HCT116 (cell line): ENCODE data around the gene BCR. TPM values are rescaled to one million over a fixed set of nuclear protein-coding genes. Genes with fewer than 3 reads are reported as not detected.

Experiments
- ATAC-seq: fragments of 200-7000 bp; cut with Tn5 transposase; 2 replicates; pipeline ENCODE4 v1.9.1; 2020; ENCODE audit warnings: mild to moderate bottlenecking, moderate library complexity
- BruUV-seq: library from RNA; stranded (reverse); fragments of 400-500 nt; replicated peaks from 2 replicates; lab custom pipeline; 2021; lab: Mats Ljungman, UMichigan
- CTCF ChIA-PET: fragments of 300-600 bp; sonication (Branson Sonifier 250); formaldehyde crosslinking; loops from one replicate; lab custom pipeline; 2021; ENCODE audit warnings: antibody characterized with exemption; lab: Charles Lee
- POLR2A ChIA-PET: fragments of 300-600, 350-600 bp; sonication (Branson Sonifier 250); formaldehyde crosslinking; loops from one replicate; lab custom pipeline; 2021; ENCODE audit warnings: antibody characterized with exemption; lab: Charles Lee
- RAD21 ChIA-PET, 2 experiments: fragments of 300-600 bp; sonication (Branson Sonifier 250); formaldehyde crosslinking; loops; one replicate each; lab custom pipeline; 2023; ENCODE audit warnings: low total read pairs in 2 of 2; ENCODE audit not compliant: uncharacterized antibody in 2 of 2, unreplicated experiment in 2 of 2, low non-redundant PET in 1 of 2; lab: Charles Lee
- DNase-seq: peaks from one replicate; pipeline ENCODE4 v3.0.0-alpha.2; 2010; ENCODE audit warnings: low read depth, low spot score
- H2AFZ ChIP-seq: fragments of 200-600 bp; shearing (Covaris generic), sonication (generic); 2 replicates; pipeline ENCODE4 v1.6.1; 2017; ENCODE audit warnings: low read depth, mixed run types, mixed read lengths, antibody characterized with exemption, low read length; ENCODE audit not compliant: poor library complexity, severe bottlenecking
- H3K27ac ChIP-seq: 2 replicates; pipeline ENCODE4 v1.5.1; 2012; ENCODE audit warnings: low read depth, low read length
- H3K27me3 ChIP-seq: fragments of 200-600 bp; sonication (generic); 2 replicates; pipeline ENCODE4 v1.6.1; 2016; ENCODE audit warnings: mixed run types, low read length, mixed read lengths; ENCODE audit not compliant: insufficient read depth
- H3K36me3 ChIP-seq, 2 experiments: fragments of 200-500 bp in 1 of 2; fragments of 200-600 bp in 1 of 2; sonication (Bioruptor generic) in 1 of 2; sonication (generic) in 1 of 2; 2 replicates each; pipeline versions ENCODE4 v1.5.1 to v1.6.1; 2014 to 2016; ENCODE audit warnings: low read length in 2 of 2, inconsistent platforms in 1 of 2, mixed read lengths in 1 of 2, mixed run types in 1 of 2; ENCODE audit not compliant: insufficient read depth in 2 of 2, control insufficient read depth in 1 of 2
- H3K4me1 ChIP-seq, 2 experiments: fragments of 200-600 bp in 1 of 2; sonication (generic) in 1 of 2; 2 replicates each; pipeline versions ENCODE4 v1.5.1 to v1.6.1; 2012 to 2017; ENCODE audit warnings: low read length in 2 of 2, inconsistent platforms in 1 of 2, mild to moderate bottlenecking in 1 of 2, mixed read lengths in 1 of 2, mixed run types in 1 of 2, moderate library complexity in 1 of 2; ENCODE audit not compliant: insufficient read depth in 2 of 2, control insufficient read depth in 1 of 2
- H3K4me2 ChIP-seq: fragments of 200-600 bp; sonication (generic); 2 replicates; pipeline ENCODE4 v1.6.1; 2017; ENCODE audit warnings: mixed run types, low read length, mixed read lengths
- H3K4me3 ChIP-seq, 2 experiments: fragments of 200-600 bp in 1 of 2; sonication (generic) in 1 of 2; replicated peaks in 1 of 2; 2 replicates each; pipeline ENCODE4 v1.5.1; 2011 to 2016; ENCODE audit warnings: low read length in 2 of 2, control low read depth in 1 of 2, low read depth in 1 of 2, mild to moderate bottlenecking in 1 of 2, mixed read lengths in 1 of 2, mixed run types in 1 of 2
- H3K79me2 ChIP-seq: fragments of 200-600 bp; sonication (generic); 2 replicates; pipeline ENCODE4 v1.6.1; 2017; ENCODE audit warnings: mild to moderate bottlenecking, mixed run types, low read length, moderate library complexity, mixed read lengths; ENCODE audit not compliant: insufficient read depth
- H3K9ac ChIP-seq: fragments of 200-600 bp; sonication (generic); 2 replicates; pipeline ENCODE4 v1.6.1; 2016; ENCODE audit warnings: low read length, mixed read lengths
- H3K9me2 ChIP-seq: fragments of 200-600 bp; sonication (generic), shearing (Covaris generic); 2 replicates; pipeline ENCODE4 v1.6.1; 2017; ENCODE audit warnings: mixed run types, mild to moderate bottlenecking, moderate library complexity; ENCODE audit not compliant: insufficient read depth
- H3K9me3 ChIP-seq, 2 experiments: fragments of 200-500 bp in 1 of 2; fragments of 200-600 bp in 1 of 2; sonication (Bioruptor generic) in 1 of 2; sonication (generic) in 1 of 2; 2 replicates each; pipeline ENCODE4 v1.6.1; 2014 to 2017; ENCODE audit warnings: low read length in 2 of 2, mixed read lengths in 2 of 2, inconsistent platforms in 1 of 2, low read depth in 1 of 2, mild to moderate bottlenecking in 1 of 2, mixed run types in 1 of 2, moderate library complexity in 1 of 2; ENCODE audit not compliant: control insufficient read depth in 1 of 2, insufficient read depth in 1 of 2
- H4K20me1 ChIP-seq: fragments of 200-600 bp; sonication (generic), shearing (Covaris generic); 2 replicates; pipeline ENCODE4 v1.6.1; 2017; ENCODE audit warnings: mixed run types, mild to moderate bottlenecking, moderate library complexity; ENCODE audit not compliant: insufficient read depth
- EGR1 ChIP-seq: IDR thresholded peaks from 2 replicates; pipeline ENCODE4 v1.6.1; 2012; ENCODE audit warnings: low read depth
- ELF1 ChIP-seq: IDR thresholded peaks from 2 replicates; pipeline ENCODE4 v1.6.1; 2012; ENCODE audit warnings: low read depth, borderline replicate concordance
- EZH2 ChIP-seq: fragments of 200-600 bp; sonication (generic); IDR thresholded peaks from 2 replicates; pipeline ENCODE4 v1.6.1; 2017; ENCODE audit warnings: antibody characterized with exemption, mixed run types
- EZH2phosphoT487 ChIP-seq: fragments of 200-600 bp; IDR thresholded peaks from 2 replicates; pipeline ENCODE4 v1.6.1; 2018; ENCODE audit warnings: antibody characterized with exemption, borderline replicate concordance
- FOSL1 ChIP-seq: IDR thresholded peaks from 2 replicates; pipeline ENCODE4 v1.6.1; 2012; ENCODE audit warnings: low read depth
- JUND ChIP-seq: IDR thresholded peaks from 2 replicates; pipeline ENCODE4 v1.6.1; 2012
- RAD21 ChIP-seq: IDR thresholded peaks from 2 replicates; pipeline ENCODE4 v1.6.1; 2012; ENCODE audit warnings: low read depth, mild to moderate bottlenecking
- SIN3A ChIP-seq: IDR thresholded peaks from 2 replicates; pipeline ENCODE4 v1.6.1; 2012; ENCODE audit warnings: low read depth
- SRF ChIP-seq: IDR thresholded peaks from 2 replicates; pipeline ENCODE4 v1.6.1; 2012; ENCODE audit warnings: low read depth
- TCF7L2 ChIP-seq: IDR thresholded peaks from 2 replicates; pipeline ENCODE4 v1.7.0; 2011; ENCODE audit warnings: borderline replicate concordance, inconsistent platforms; ENCODE audit not compliant: insufficient read depth, insufficient read length; ENCODE audit errors: extremely low read depth
- ZFX ChIP-seq: fragments of 450-650 bp; IDR thresholded peaks from 2 replicates; pipeline ENCODE4 v1.6.1; 2017
- intact Hi-C: fragments of 100-400 bp; cut with micrococcal nuclease; formaldehyde crosslinking; loops from 2 replicates; pipeline ENCODE4 v1.10.0; 2022
- total RNA-seq: library from RNA; stranded (reverse); gene quantifications from one replicate; pipeline ENCODE4 v1.2.1, GENCODE V29; 2021; ENCODE audit not compliant: unreplicated experiment
- TF ChIP-seq, protein P1 (sequence below): IDR thresholded peaks from 2 replicates; pipeline ENCODE4 v1.6.1; 2011; ENCODE audit warnings: mild to moderate bottlenecking, low read length, moderate library complexity; ENCODE audit not compliant: insufficient replicate concordance; ENCODE audit errors: extremely low read depth
- TF ChIP-seq, protein P2 (sequence below), 3 experiments: fragments of 200-600 bp in 1 of 3; sonication (generic) in 1 of 3; IDR thresholded peaks in 2 of 3; conservative IDR thresholded peaks in 1 of 3; 2 replicates each; pipeline ENCODE4 v1.5.1; 2012 to 2017; ENCODE audit warnings: low read depth in 2 of 3, low read length in 2 of 3, antibody characterized with exemption in 1 of 3, borderline replicate concordance in 1 of 3, control low read depth in 1 of 3, mild to moderate bottlenecking in 1 of 3, mixed read lengths in 1 of 3, mixed run types in 1 of 3, moderate library complexity in 1 of 3; ENCODE audit not compliant: insufficient read depth in 1 of 3
- TF ChIP-seq, protein P3 (sequence below): IDR thresholded peaks from 2 replicates; pipeline ENCODE4 v1.6.1; 2012

BCR gene
- total RNA-seq, 1 experiment from 2014 or later: 39.7 TPM

DNA sequence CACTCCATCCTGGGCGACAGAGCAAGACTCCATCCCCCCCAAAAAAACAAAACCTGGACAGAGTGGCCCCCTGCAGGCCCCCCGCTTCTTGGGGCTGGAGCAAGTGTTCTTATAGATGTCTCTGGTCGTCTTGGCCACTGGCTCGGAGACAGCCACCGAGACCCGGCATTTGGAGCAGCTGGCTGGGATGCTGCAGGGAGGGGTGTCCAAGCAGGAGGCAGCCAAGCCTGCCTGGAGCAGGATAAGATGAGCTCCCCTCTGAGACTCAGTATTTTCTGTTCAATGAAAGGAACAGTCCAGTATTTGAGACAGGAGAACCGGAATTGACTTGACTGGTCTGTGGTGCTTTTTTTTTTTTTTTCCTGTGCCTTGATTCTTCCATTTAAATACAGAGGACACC is 44.5 kb downstream of the BCR start:
- Histone ChIP-seq H3K27ac (no peak overlapping the region), H3K27me3 (no peaks in the 10 kb centered on the region), H3K9me3 (peaks cover 0 to 3% of the 10 kb centered on the region in 2 experiments; a peak in 1 of 4 replicates), H2AFZ (no peak overlapping the region), H3K4me1 (peaks cover 15 to 16% of the 10 kb centered on the region in 2 experiments), H3K9me2 (no peaks in the 10 kb centered on the region), H3K9ac (no peak overlapping the region), H3K79me2 (peaks cover 94% of the 10 kb centered on the region), H4K20me1 (peaks cover 10% of the 10 kb centered on the region), H3K4me2 (no peak overlapping the region), H3K4me3 (no peak overlapping the region), H3K36me3 (no peaks in the 10 kb centered on the region)
- ATAC-seq: no peak
- no peak for DNase-seq
- no TSS peak for BruUV-seq
- POLR2A ChIA-PET: no interaction called here
- CTCF ChIA-PET: no interaction called here
- TF ChIP-seq, protein P1, sequence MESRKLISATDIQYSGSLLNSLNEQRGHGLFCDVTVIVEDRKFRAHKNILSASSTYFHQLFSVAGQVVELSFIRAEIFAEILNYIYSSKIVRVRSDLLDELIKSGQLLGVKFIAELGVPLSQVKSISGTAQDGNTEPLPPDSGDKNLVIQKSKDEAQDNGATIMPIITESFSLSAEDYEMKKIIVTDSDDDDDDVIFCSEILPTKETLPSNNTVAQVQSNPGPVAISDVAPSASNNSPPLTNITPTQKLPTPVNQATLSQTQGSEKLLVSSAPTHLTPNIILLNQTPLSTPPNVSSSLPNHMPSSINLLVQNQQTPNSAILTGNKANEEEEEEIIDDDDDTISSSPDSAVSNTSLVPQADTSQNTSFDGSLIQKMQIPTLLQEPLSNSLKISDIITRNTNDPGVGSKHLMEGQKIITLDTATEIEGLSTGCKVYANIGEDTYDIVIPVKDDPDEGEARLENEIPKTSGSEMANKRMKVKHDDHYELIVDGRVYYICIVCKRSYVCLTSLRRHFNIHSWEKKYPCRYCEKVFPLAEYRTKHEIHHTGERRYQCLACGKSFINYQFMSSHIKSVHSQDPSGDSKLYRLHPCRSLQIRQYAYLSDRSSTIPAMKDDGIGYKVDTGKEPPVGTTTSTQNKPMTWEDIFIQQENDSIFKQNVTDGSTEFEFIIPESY: no peak
- TF ChIP-seq, protein P2, sequence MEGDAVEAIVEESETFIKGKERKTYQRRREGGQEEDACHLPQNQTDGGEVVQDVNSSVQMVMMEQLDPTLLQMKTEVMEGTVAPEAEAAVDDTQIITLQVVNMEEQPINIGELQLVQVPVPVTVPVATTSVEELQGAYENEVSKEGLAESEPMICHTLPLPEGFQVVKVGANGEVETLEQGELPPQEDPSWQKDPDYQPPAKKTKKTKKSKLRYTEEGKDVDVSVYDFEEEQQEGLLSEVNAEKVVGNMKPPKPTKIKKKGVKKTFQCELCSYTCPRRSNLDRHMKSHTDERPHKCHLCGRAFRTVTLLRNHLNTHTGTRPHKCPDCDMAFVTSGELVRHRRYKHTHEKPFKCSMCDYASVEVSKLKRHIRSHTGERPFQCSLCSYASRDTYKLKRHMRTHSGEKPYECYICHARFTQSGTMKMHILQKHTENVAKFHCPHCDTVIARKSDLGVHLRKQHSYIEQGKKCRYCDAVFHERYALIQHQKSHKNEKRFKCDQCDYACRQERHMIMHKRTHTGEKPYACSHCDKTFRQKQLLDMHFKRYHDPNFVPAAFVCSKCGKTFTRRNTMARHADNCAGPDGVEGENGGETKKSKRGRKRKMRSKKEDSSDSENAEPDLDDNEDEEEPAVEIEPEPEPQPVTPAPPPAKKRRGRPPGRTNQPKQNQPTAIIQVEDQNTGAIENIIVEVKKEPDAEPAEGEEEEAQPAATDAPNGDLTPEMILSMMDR (IDR thresholded peaks at IDR 0.05 in 2 of 3, conservative IDR thresholded peaks at IDR 0.05 in 1 of 3; ENCODE audit: borderline replicate concordance in 1 of 3, insufficient read depth in 1 of 3, low read depth in 2 of 3, low read length in 2 of 3): no peak
- TF ChIP-seq SIN3A (no peak), ZFX (no peak), EZH2phosphoT487 (no peak), FOSL1 (no peak), JUND (no peak), TCF7L2 (no peak), EZH2 (no peak), ELF1 (no peak), RAD21 (no peak), SRF (no peak), EGR1 (no peak)
- TF ChIP-seq, protein P3, sequence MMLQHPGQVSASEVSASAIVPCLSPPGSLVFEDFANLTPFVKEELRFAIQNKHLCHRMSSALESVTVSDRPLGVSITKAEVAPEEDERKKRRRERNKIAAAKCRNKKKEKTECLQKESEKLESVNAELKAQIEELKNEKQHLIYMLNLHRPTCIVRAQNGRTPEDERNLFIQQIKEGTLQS: no peak
- RAD21 ChIA-PET: no interaction called here
- intact Hi-C loops: no loop called here
